ENCODE data around the gene KIAA1755.

GRCh38 chr20:38229376-38230252 lies 30.9 kb downstream of the KIAA1755 start:
- TF ChIP-seq CTCF (IDR thresholded peaks at IDR 0.05; ENCODE audit: low read depth, low read length): peak; percentile 54
- TF ChIP-seq POLR2A (IDR thresholded peaks at IDR 0.05; ENCODE audit: extremely low read depth, insufficient read length): no peak
